ENCODE results near the gene CCHCR1. TPM values are rescaled to one million over a fixed set of nuclear protein-coding genes. Genes with fewer than 3 reads are reported as not detected.

Gene CCHCR1, protein sequence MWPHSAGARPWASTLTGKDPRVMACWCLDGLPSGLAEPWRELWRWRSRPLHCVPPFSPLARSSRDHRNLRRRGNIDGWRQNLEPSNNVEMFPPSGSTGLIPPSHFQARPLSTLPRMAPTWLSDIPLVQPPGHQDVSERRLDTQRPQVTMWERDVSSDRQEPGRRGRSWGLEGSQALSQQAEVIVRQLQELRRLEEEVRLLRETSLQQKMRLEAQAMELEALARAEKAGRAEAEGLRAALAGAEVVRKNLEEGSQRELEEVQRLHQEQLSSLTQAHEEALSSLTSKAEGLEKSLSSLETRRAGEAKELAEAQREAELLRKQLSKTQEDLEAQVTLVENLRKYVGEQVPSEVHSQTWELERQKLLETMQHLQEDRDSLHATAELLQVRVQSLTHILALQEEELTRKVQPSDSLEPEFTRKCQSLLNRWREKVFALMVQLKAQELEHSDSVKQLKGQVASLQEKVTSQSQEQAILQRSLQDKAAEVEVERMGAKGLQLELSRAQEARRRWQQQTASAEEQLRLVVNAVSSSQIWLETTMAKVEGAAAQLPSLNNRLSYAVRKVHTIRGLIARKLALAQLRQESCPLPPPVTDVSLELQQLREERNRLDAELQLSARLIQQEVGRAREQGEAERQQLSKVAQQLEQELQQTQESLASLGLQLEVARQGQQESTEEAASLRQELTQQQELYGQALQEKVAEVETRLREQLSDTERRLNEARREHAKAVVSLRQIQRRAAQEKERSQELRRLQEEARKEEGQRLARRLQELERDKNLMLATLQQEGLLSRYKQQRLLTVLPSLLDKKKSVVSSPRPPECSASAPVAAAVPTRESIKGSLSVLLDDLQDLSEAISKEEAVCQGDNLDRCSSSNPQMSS
- 37.0 and 46.7 TPM in 2 replicates for total RNA-seq (2014; rRNA removed; shearing (Covaris generic))
- polyA plus RNA-seq (2016; fragmentation: Nextera tagmentation; extraction: Ambion mirVana), result 19.8 and 21.3 TPM in 2 replicates
- long read RNA-seq, partial matches to known transcripts, result 5 of 14 reads
- long read RNA-seq, other reads (novel, unspliced or antisense), result 7 of 14 reads

DNA sequence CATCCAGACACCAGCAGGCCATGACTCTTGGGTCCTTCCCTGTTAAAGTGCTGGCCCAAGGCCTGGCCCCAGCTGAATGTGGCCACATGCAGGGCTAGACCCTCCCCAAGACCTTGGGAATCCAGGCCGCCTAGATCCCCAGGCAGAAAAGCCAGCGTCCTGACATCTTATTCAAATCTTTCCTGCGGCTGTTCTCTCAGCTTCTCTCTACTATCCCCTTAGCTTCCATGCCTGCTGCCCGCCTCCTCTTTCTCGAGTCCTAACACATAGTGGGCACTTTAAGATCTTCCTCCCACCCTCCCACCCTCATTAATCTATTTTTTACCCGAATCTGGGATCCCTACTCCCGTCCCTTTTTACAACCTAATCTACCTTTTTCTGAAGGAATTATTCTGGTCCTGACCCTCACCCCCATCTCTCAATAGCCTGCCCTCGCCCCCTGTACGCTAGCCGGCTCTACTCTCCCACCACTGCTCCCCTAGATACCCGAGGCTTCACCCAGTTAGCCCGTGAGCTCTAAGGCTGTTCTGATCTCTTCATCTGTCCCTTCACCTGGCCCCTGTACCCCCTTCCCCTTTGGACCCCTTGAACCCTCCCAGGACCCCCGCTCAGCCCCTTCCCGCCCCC lies at the start of gene CCHCR1:
TSS of gene CCHCR1 (minus strand) at position 290 of the 627 bp plus-strand sequence. CDS start at position 88, 202 bp downstream.
- Histone ChIP-seq H3K4me3 (peak within 1 kb of the TSS; percentile 75), H4K20me1 (replicated peaks; ENCODE audit: insufficient read depth) (peaks cover 5% of the 10 kb centered on the region; the same call in 1 of the 2 replicates), H3K27ac (ENCODE audit: low read depth) (peak within 1 kb of the TSS; percentile 79; the same call in 1 of the 2 replicates), H2AFZ (0 out of 2 replicates have a peak within 1 kb of the TSS, but pooled peaks have one; percentile 4), H3K27me3 (ENCODE audit: insufficient read depth) (no peaks in the 10 kb centered on the region), H3K9me2 (ENCODE audit: insufficient read depth) (no peaks in the 10 kb centered on the region), H3K36me3 (ENCODE audit: insufficient read depth) (peaks cover 2% of the 10 kb centered on the region; the same call in 1 of the 2 replicates), H3K4me1 (ENCODE audit: insufficient read depth) (peaks cover 33% of the 10 kb centered on the region), H3F3A (replicated peaks; ENCODE audit: low read depth) (peaks cover 32% of the 10 kb centered on the region), H3K4me2 (peak within 1 kb of the TSS; percentile 100), H3K79me2 (replicated peaks; ENCODE audit: insufficient read depth) (0 out of 2 replicates have a peak, but pooled peaks cover 16% of the 10 kb centered on the region)
- H3K4me3 Mint-ChIP-seq, result peak within 1 kb of the TSS; percentile 88
- H3K9me3 Mint-ChIP-seq, result no peaks in the 10 kb centered on the region
- peak within 1 kb of the TSS; percentile 86 for H3K27ac Mint-ChIP-seq
- H3K4me1 Mint-ChIP-seq, result peaks cover 34% of the 10 kb centered on the region
- DNase-seq (ENCODE audit: low spot score) (peak; percentile 31), ATAC-seq (peak; percentile 14)
- peaks cover 55% of the 10 kb centered on the region for H3K36me3 Mint-ChIP-seq (ENCODE audit: low read depth)
- H3K27me3 Mint-ChIP-seq (ENCODE audit: insufficient read depth, low read depth, poor library complexity), result peaks cover 17% of the 10 kb centered on the region
- TF ChIP-seq, protein P1, sequence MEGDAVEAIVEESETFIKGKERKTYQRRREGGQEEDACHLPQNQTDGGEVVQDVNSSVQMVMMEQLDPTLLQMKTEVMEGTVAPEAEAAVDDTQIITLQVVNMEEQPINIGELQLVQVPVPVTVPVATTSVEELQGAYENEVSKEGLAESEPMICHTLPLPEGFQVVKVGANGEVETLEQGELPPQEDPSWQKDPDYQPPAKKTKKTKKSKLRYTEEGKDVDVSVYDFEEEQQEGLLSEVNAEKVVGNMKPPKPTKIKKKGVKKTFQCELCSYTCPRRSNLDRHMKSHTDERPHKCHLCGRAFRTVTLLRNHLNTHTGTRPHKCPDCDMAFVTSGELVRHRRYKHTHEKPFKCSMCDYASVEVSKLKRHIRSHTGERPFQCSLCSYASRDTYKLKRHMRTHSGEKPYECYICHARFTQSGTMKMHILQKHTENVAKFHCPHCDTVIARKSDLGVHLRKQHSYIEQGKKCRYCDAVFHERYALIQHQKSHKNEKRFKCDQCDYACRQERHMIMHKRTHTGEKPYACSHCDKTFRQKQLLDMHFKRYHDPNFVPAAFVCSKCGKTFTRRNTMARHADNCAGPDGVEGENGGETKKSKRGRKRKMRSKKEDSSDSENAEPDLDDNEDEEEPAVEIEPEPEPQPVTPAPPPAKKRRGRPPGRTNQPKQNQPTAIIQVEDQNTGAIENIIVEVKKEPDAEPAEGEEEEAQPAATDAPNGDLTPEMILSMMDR (conservative IDR thresholded peaks at IDR 0.05; ENCODE audit: low read depth in 2 of 2), result no peak
- TF ChIP-seq STAT1 (IDR thresholded peaks at IDR 0.05; ENCODE audit: unreplicated experiment) (no peak), ZNF114 (CRISPR knock-in tag; IDR thresholded peaks at IDR 0.05) (no peak), EZH2 (IDR thresholded peaks at IDR 0.05; ENCODE audit: low read depth, unreplicated experiment) (no peak), JUNB (IDR thresholded peaks at IDR 0.05; ENCODE audit: unreplicated experiment) (no peak), CREB1 (CRISPR knock-in tag; IDR thresholded peaks at IDR 0.05; ENCODE audit: low read depth) (no peak), NANOG (IDR thresholded peaks at IDR 0.05; ENCODE audit: borderline replicate concordance) (no peak)
- TF ChIP-seq, protein P2, sequence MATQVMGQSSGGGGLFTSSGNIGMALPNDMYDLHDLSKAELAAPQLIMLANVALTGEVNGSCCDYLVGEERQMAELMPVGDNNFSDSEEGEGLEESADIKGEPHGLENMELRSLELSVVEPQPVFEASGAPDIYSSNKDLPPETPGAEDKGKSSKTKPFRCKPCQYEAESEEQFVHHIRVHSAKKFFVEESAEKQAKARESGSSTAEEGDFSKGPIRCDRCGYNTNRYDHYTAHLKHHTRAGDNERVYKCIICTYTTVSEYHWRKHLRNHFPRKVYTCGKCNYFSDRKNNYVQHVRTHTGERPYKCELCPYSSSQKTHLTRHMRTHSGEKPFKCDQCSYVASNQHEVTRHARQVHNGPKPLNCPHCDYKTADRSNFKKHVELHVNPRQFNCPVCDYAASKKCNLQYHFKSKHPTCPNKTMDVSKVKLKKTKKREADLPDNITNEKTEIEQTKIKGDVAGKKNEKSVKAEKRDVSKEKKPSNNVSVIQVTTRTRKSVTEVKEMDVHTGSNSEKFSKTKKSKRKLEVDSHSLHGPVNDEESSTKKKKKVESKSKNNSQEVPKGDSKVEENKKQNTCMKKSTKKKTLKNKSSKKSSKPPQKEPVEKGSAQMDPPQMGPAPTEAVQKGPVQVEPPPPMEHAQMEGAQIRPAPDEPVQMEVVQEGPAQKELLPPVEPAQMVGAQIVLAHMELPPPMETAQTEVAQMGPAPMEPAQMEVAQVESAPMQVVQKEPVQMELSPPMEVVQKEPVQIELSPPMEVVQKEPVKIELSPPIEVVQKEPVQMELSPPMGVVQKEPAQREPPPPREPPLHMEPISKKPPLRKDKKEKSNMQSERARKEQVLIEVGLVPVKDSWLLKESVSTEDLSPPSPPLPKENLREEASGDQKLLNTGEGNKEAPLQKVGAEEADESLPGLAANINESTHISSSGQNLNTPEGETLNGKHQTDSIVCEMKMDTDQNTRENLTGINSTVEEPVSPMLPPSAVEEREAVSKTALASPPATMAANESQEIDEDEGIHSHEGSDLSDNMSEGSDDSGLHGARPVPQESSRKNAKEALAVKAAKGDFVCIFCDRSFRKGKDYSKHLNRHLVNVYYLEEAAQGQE (IDR thresholded peaks at IDR 0.05; ENCODE audit: unreplicated experiment), result no peak
- TF ChIP-seq, protein P3, sequence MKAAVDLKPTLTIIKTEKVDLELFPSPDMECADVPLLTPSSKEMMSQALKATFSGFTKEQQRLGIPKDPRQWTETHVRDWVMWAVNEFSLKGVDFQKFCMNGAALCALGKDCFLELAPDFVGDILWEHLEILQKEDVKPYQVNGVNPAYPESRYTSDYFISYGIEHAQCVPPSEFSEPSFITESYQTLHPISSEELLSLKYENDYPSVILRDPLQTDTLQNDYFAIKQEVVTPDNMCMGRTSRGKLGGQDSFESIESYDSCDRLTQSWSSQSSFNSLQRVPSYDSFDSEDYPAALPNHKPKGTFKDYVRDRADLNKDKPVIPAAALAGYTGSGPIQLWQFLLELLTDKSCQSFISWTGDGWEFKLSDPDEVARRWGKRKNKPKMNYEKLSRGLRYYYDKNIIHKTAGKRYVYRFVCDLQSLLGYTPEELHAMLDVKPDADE (IDR thresholded peaks at IDR 0.05), result no peak
